K562 (cell line): Measurements from ENCODE around the gene HOXB7. TPM values are rescaled to one million over a fixed set of nuclear protein-coding genes. Genes with fewer than 3 reads are reported as not detected.
A peak's percentile ranks its signal among the peaks of the same experiment; 100 is the strongest.

Experiments
- CAMTA2 ChIP-seq: fragments of 250-450 bp; sonication (Bioruptor Pico); conservative IDR thresholded peaks from 2 replicates; pipeline ENCODE4 v1.5.1; 2022
- CBFB ChIP-seq: sonication (generic); formaldehyde crosslinking; IDR thresholded peaks from 2 replicates; pipeline ENCODE4 v1.4.0; 2020; ENCODE audit warnings: mild to moderate bottlenecking, missing genetic modification reagents
- ESRRA ChIP-seq: fragments of 450-650 bp; IDR thresholded peaks from 2 replicates; pipeline ENCODE4 v1.6.1; 2014; ENCODE audit warnings: low read depth, mild to moderate bottlenecking, moderate library complexity, borderline replicate concordance
- JUND ChIP-seq, 2 experiments: IDR thresholded peaks; 2 replicates in 1 of 2; 3 replicates in 1 of 2; pipeline ENCODE4 v1.6.1; 2011; ENCODE audit warnings: borderline replicate concordance in 2 of 2, low read depth in 2 of 2, low read length in 2 of 2, improper control_type of control experiment in 1 of 2, missing biosample characterization in 1 of 2, missing genetic modification characterization in 1 of 2, missing genetic modification reagents in 1 of 2
- NFXL1 ChIP-seq: fragments of 450-650 bp; formaldehyde crosslinking; IDR thresholded peaks from 2 replicates; pipeline ENCODE4 v1.4.0; 2021; ENCODE audit warnings: mild to moderate bottlenecking
- PPARD ChIP-seq: fragments of 250-450 bp; sonication (Bioruptor Pico); IDR thresholded peaks from 2 replicates; pipeline ENCODE4 v1.8.0; 2022; ENCODE audit warnings: inconsistent platforms, mild to moderate bottlenecking, moderate library complexity
- SRSF3 ChIP-seq: fragments of 200-400 bp; formaldehyde crosslinking; IDR thresholded peaks from 2 replicates; pipeline ENCODE4 v1.6.1; 2016; ENCODE audit warnings: mild to moderate bottlenecking, low read length, moderate library complexity; ENCODE audit not compliant: insufficient read depth
- U2AF2 ChIP-seq: fragments of 200-400 bp; formaldehyde crosslinking; optimal IDR thresholded peaks from 2 replicates; pipeline ENCODE3; 2017; ENCODE audit warnings: low read depth, mild to moderate bottlenecking, low read length
- polyA plus RNA-seq, 8 experiments: library from polyadenylated mRNA; depleted of rRNA in 4 of 8; stranded (reverse) in 5 of 8; unstranded in 3 of 8; fragments of >200 nt; fragmentation: Nextera tagmentation in 2 of 8; fragmentation: Illumina TruSeq in 1 of 8; extraction: Ambion mirVana in 2 of 8; extraction: Trizol in 1 of 8; gene quantifications; 2 replicates each; pipeline versions ENCODE4 v1.2.1 to v1.2.3, GENCODE V29; 2011 to 2014; ENCODE audit warnings: inconsistent platforms in 1 of 8, missing spikeins in 1 of 8
- total RNA-seq, 7 experiments: library from RNA; depleted of rRNA in 6 of 7; stranded (reverse); fragments of >200 nt in 6 of 7; fragmentation: Illumina TruSeq in 2 of 7; extraction: Trizol in 2 of 7; gene quantifications; 2 replicates each; pipeline versions ENCODE4 v1.2.1 to v1.2.3, GENCODE V29; 2011 to 2021; ENCODE audit warnings: low replicate concordance in 1 of 7
- TF ChIP-seq, protein P1 (sequence below): fragments of 250-450 bp; sonication (Bioruptor Pico); IDR thresholded peaks from 2 replicates; pipeline ENCODE4 v1.4.0; 2020
- TF ChIP-seq, protein P2 (sequence below): fragments of 450-650 bp; IDR thresholded peaks from 2 replicates; pipeline ENCODE4 v1.6.1; 2017; ENCODE audit warnings: mild to moderate bottlenecking, moderate library complexity
- TF ChIP-seq, protein P3 (sequence below): fragments of 450-650 bp; IDR thresholded peaks from 2 replicates; pipeline ENCODE4 v1.6.1; 2016; ENCODE audit warnings: low read depth
- TF ChIP-seq, protein P4 (sequence below): fragments of 450-650 bp; conservative IDR thresholded peaks from 2 replicates; pipeline ENCODE4 v1.6.1; 2016; ENCODE audit warnings: missing genetic modification characterization, low read depth, mild to moderate bottlenecking, control low read depth, missing compliant biosample characterization
- TF ChIP-seq, protein P5 (sequence below), 2 experiments: fragments of 450-650 bp in 1 of 2; sonication (generic) in 1 of 2; formaldehyde crosslinking; conservative IDR thresholded peaks; 2 replicates each; pipeline versions ENCODE4 v1.4.0 to v1.8.1; 2020 to 2022; ENCODE audit warnings: mild to moderate bottlenecking in 1 of 2, missing genetic modification reagents in 1 of 2

Gene HOXB7
- total and polyA plus RNA-seq, 9 of the 15 experiments (the other 6 are each of a cell fraction or from before 2014, with no cell fraction given): 5.5 to 16.7 (median 8.3) TPM

DNA sequence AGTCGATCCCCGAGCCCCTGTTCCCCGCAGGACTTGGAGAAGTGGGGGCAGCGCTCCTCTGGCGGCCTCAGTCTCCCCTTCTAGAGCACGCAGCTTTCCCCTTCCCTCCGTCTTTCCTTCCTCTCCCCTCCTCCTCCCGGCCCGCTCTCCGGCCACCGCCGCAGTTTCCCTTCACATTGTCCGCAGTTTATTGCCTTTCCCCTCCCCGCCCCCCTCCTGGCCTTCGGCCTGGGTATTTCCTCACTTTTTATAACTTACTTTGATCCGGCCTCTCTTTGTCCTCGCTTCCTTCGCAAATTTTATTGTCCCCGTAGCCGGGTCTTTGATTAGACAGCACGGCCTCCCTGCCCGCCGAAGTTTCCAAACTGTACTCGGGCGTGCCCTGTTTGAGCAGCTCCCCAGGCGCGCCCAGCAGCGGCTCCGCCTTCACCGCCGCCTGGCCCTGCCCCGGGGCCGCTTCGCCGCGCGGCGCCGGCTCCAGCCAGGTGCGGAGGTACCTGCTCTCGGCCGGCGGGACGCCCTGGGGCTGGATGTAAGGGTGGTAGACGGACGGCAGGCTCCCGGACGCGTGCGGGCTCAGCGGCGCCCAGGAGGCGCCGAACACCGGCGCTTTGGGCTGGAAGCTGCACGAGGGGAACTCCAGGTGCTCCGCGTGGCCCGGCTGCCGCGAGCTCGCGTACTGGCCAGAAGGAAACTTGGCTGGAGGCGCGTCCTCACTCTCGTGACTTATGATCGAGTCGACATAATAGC, 14.9 kb upstream of the HOXB7 start (continued):
- TF ChIP-seq, protein P1, sequence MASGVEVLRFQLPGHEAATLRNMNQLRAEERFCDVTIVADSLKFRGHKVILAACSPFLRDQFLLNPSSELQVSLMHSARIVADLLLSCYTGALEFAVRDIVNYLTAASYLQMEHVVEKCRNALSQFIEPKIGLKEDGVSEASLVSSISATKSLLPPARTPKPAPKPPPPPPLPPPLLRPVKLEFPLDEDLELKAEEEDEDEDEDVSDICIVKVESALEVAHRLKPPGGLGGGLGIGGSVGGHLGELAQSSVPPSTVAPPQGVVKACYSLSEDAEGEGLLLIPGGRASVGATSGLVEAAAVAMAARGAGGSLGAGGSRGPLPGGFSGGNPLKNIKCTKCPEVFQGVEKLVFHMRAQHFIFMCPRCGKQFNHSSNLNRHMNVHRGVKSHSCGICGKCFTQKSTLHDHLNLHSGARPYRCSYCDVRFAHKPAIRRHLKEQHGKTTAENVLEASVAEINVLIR (CRISPR knock-in tag): no peak
- TF ChIP-seq, protein P2, sequence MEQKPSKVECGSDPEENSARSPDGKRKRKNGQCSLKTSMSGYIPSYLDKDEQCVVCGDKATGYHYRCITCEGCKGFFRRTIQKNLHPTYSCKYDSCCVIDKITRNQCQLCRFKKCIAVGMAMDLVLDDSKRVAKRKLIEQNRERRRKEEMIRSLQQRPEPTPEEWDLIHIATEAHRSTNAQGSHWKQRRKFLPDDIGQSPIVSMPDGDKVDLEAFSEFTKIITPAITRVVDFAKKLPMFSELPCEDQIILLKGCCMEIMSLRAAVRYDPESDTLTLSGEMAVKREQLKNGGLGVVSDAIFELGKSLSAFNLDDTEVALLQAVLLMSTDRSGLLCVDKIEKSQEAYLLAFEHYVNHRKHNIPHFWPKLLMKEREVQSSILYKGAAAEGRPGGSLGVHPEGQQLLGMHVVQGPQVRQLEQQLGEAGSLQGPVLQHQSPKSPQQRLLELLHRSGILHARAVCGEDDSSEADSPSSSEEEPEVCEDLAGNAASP: no peak
- TF ChIP-seq U2AF2 (no peak), JUND (IDR thresholded peaks at IDR 0.05; ENCODE audit: borderline replicate concordance, low read depth, low read length) (no peak), JUND (tag; IDR thresholded peaks at IDR 0.05; ENCODE audit: borderline replicate concordance, low read depth, low read length) (no peak), ESRRA (no peak), CBFB (CRISPR knock-in tag) (no peak), PPARD (CRISPR knock-in tag) (no peak), NFXL1 (CRISPR knock-in tag) (no peak), CAMTA2 (0 out of 2 replicates have a peak, but pooled peaks have one; percentile 70), SRSF3 (peak; percentile 97)
- TF ChIP-seq, protein P3, sequence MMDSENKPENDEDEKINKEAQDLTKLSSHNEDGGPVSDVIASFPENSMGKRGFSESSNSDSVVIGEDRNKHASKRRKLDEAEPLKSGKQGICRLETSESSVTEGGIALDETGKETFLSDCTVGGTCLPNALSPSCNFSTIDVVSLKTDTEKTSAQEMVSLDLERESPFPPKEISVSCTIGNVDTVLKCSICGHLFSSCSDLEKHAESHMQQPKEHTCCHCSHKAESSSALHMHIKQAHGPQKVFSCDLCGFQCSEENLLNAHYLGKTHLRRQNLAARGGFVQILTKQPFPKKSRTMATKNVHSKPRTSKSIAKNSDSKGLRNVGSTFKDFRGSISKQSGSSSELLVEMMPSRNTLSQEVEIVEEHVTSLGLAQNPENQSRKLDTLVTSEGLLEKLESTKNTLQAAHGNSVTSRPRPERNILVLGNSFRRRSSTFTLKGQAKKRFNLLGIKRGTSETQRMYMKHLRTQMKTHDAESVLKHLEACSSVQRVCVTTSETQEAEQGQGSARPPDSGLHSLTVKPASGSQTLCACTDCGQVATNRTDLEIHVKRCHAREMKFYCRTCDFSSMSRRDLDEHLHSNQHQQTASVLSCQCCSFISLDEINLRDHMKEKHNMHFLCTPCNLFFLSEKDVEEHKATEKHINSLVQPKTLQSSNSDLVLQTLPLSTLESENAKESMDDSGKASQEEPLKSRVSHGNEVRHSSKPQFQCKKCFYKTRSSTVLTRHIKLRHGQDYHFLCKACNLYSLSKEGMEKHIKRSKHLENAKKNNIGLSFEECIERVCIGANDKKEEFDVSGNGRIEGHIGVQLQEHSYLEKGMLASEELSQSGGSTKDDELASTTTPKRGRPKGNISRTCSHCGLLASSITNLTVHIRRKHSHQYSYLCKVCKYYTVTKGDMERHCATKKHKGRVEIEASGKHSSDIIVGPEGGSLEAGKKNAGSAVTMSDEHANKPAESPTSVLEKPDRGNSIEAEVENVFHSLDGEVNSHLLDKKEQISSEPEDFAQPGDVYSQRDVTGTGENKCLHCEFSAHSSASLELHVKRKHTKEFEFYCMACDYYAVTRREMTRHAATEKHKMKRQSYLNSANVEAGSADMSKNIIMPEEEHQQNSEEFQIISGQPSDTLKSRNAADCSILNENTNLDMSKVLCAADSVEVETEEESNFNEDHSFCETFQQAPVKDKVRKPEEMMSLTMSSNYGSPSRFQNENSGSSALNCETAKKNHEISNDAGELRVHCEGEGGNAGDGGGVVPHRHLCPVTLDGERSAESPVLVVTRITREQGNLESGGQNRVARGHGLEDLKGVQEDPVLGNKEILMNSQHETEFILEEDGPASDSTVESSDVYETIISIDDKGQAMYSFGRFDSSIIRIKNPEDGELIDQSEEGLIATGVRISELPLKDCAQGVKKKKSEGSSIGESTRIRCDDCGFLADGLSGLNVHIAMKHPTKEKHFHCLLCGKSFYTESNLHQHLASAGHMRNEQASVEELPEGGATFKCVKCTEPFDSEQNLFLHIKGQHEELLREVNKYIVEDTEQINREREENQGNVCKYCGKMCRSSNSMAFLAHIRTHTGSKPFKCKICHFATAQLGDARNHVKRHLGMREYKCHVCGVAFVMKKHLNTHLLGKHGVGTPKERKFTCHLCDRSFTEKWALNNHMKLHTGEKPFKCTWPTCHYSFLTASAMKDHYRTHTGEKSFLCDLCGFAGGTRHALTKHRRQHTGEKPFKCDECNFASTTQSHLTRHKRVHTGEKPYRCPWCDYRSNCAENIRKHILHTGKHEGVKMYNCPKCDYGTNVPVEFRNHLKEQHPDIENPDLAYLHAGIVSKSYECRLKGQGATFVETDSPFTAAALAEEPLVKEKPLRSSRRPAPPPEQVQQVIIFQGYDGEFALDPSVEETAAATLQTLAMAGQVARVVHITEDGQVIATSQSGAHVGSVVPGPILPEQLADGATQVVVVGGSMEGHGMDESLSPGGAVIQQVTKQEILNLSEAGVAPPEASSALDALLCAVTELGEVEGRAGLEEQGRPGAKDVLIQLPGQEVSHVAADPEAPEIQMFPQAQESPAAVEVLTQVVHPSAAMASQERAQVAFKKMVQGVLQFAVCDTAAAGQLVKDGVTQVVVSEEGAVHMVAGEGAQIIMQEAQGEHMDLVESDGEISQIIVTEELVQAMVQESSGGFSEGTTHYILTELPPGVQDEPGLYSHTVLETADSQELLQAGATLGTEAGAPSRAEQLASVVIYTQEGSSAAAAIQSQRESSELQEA: no peak
- TF ChIP-seq, protein P4, sequence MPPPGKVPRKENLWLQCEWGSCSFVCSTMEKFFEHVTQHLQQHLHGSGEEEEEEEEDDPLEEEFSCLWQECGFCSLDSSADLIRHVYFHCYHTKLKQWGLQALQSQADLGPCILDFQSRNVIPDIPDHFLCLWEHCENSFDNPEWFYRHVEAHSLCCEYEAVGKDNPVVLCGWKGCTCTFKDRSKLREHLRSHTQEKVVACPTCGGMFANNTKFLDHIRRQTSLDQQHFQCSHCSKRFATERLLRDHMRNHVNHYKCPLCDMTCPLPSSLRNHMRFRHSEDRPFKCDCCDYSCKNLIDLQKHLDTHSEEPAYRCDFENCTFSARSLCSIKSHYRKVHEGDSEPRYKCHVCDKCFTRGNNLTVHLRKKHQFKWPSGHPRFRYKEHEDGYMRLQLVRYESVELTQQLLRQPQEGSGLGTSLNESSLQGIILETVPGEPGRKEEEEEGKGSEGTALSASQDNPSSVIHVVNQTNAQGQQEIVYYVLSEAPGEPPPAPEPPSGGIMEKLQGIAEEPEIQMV (tag): no peak
- TF ChIP-seq, protein P5, sequence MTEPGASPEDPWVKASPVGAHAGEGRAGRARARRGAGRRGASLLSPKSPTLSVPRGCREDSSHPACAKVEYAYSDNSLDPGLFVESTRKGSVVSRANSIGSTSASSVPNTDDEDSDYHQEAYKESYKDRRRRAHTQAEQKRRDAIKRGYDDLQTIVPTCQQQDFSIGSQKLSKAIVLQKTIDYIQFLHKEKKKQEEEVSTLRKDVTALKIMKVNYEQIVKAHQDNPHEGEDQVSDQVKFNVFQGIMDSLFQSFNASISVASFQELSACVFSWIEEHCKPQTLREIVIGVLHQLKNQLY (CRISPR knock-in tag; conservative IDR thresholded peaks at IDR 0.05): no peak
